NCI-H510A (cell line): ENCODE results near the gene CDK7.
"Not testable (repeated sequence)": the region's sequence is repeated elsewhere in the genome, so short reads cannot be mapped to it uniquely, and the experiment has no call there.

Experiments used
- DNase-seq: peaks from one replicate; lab custom pipeline; 2025; lab: John Stamatoyannopoulos, UW

The CDK7 gene

GRCh38 chr5:69237877-69238276 lies 3.2 kb downstream of the CDK7 start:
- DNase-seq = no peak

GRCh38 chr5:69238760-69239251 lies 4.1 kb downstream of the CDK7 start:
- DNase-seq = no peak

- no peak for DNase-seq
Observed at GRCh38 chr5:69242215-69242927, 7.7 kb downstream of the CDK7 start.

- no peak for DNase-seq
Observed at GRCh38 chr5:69245031-69245430, 10.3 kb downstream of the CDK7 start.

- no peak for DNase-seq
Observed at GRCh38 chr5:69248019-69248418, 13.3 kb downstream of the CDK7 start.

- no peak for DNase-seq
Observed at GRCh38 chr5:69250593-69250992, 15.9 kb downstream of the CDK7 start.

GRCh38 chr5:69252437-69252836 lies 17.8 kb downstream of the CDK7 start:
- DNase-seq = no peak

GRCh38 chr5:69255940-69256339 lies 21.3 kb downstream of the CDK7 start:
- not testable (repeated sequence) for DNase-seq

GRCh38 chr5:69257577-69257976 lies 22.9 kb downstream of the CDK7 start:
- no peak for DNase-seq

- no peak for DNase-seq
Observed at GRCh38 chr5:69261034-69261433, 26.3 kb downstream of the CDK7 start.

GRCh38 chr5:69265931-69266330 lies 31.2 kb downstream of the CDK7 start:
- DNase-seq = no peak

- no peak for DNase-seq
Observed at GRCh38 chr5:69268899-69269298, 34.2 kb downstream of the CDK7 start.

- DNase-seq = no peak
Observed at GRCh38 chr5:69270840-69271239, 36.2 kb downstream of the CDK7 start.

- DNase-seq = no peak
Observed at GRCh38 chr5:69271376-69271775, 36.7 kb downstream of the CDK7 start.

GRCh38 chr5:69275563-69275962 lies 40.9 kb downstream of the CDK7 start:
- no peak for DNase-seq

GRCh38 chr5:69276422-69277174 lies 41.9 kb downstream of the CDK7 start:
- DNase-seq = no peak

- DNase-seq = no peak
Observed at GRCh38 chr5:69279517-69279916, 44.8 kb downstream of the CDK7 start.

GRCh38 chr5:69281114-69281513 lies 46.4 kb downstream of the CDK7 start:
- no peak for DNase-seq

GRCh38 chr5:69284203-69284602 lies 49.5 kb downstream of the CDK7 start:
- no peak for DNase-seq

GRCh38 chr5:69285448-69286116 lies 50.9 kb downstream of the CDK7 start:
- DNase-seq = no peak

GRCh38 chr5:69288069-69288468 lies 53.4 kb downstream of the CDK7 start:
- no peak for DNase-seq

- DNase-seq = no peak
Observed at GRCh38 chr5:69288688-69289087, 54.0 kb downstream of the CDK7 start.

- DNase-seq = no peak
Observed at GRCh38 chr5:69292306-69292705, 57.6 kb downstream of the CDK7 start.
